H1 (cell line): ENCODE data around the gene INF2. TPM values are rescaled to one million over a fixed set of nuclear protein-coding genes. Genes with fewer than 3 reads are reported as not detected.

Experiments
- ASH2L ChIP-seq: fragments of 200-600, 300-600 bp; sonication (generic); IDR thresholded peaks from one replicate; pipeline ENCODE4 v1.7.1; 2017; ENCODE audit warnings: low read length
- BCL11A ChIP-seq, 2 experiments: IDR thresholded peaks; one replicate each; pipeline ENCODE4 v1.6.1; 2011; ENCODE audit warnings: low read depth in 2 of 2, low read length in 2 of 2, mild to moderate bottlenecking in 2 of 2
- CBX8 ChIP-seq: fragments of 300-800, 300-1000 bp; sonication (generic); IDR thresholded peaks from 2 replicates; pipeline ENCODE4 v1.7.1; 2016; ENCODE audit warnings: low read depth, low read length, borderline replicate concordance
- CHD2 ChIP-seq: IDR thresholded peaks from 2 replicates; pipeline ENCODE4 v1.6.1; 2012; ENCODE audit warnings: low read length, improper control_type of control experiment
- GABPA ChIP-seq: IDR thresholded peaks from 2 replicates; pipeline ENCODE4 v1.6.1; 2011; ENCODE audit warnings: mild to moderate bottlenecking, low read length, moderate library complexity, borderline replicate concordance; ENCODE audit not compliant: insufficient read depth
- RAD21 ChIP-seq, 2 experiments: IDR thresholded peaks in 1 of 2; conservative IDR thresholded peaks in 1 of 2; 2 replicates each; pipeline ENCODE4 v1.6.1; 2011; ENCODE audit warnings: low read depth in 2 of 2, low read length in 2 of 2, improper control_type of control experiment in 1 of 2, inconsistent platforms in 1 of 2, mild to moderate bottlenecking in 1 of 2, moderate library complexity in 1 of 2
- RBBP5 ChIP-seq: IDR thresholded peaks from 2 replicates; pipeline ENCODE4 v1.7.1; 2012; ENCODE audit warnings: low read depth, mild to moderate bottlenecking, inconsistent platforms, low read length, moderate library complexity, borderline replicate concordance
- SIN3A ChIP-seq, 2 experiments: IDR thresholded peaks in 1 of 2; conservative IDR thresholded peaks in 1 of 2; 2 replicates each; pipeline ENCODE4 v1.6.1; 2011 to 2012; ENCODE audit warnings: low read length in 2 of 2, improper control_type of control experiment in 1 of 2, low read depth in 1 of 2, mild to moderate bottlenecking in 1 of 2
- SP2 ChIP-seq: IDR thresholded peaks from 2 replicates; pipeline ENCODE4 v1.6.1; 2012; ENCODE audit warnings: mild to moderate bottlenecking, low read length, inconsistent platforms
- SP4 ChIP-seq: IDR thresholded peaks from 2 replicates; pipeline ENCODE4 v1.6.1; 2012; ENCODE audit warnings: low read length, inconsistent platforms
- TAF7 ChIP-seq: optimal IDR thresholded peaks from 2 replicates; pipeline ENCODE3; 2011; ENCODE audit warnings: low read depth, mild to moderate bottlenecking, inconsistent platforms, low read length, moderate library complexity, borderline replicate concordance
- TBP ChIP-seq: IDR thresholded peaks from 2 replicates; pipeline ENCODE4 v1.6.1; 2011; ENCODE audit warnings: low read depth, low read length, improper control_type of control experiment
- polyA plus RNA-seq, 7 experiments: library from polyadenylated mRNA; depleted of rRNA in 3 of 7; stranded (reverse) in 5 of 7; unstranded in 2 of 7; fragments of >200 nt in 5 of 7; fragments of 200-250 nt in 2 of 7; gene quantifications; 1 replicate in 5 of 7; 2 replicates in 1 of 7; 4 replicates in 1 of 7; pipeline versions ENCODE4 v1.2.1 to v1.2.3, GENCODE V29; 2011 to 2013; ENCODE audit warnings: missing spikeins in 2 of 7, mixed read lengths in 2 of 7
- total RNA-seq: library from RNA; stranded (reverse); fragmentation: NEBNext Ultra II Directional; extraction: Animal tissue kit (Norgen Biotek cat#: 25700); gene quantifications from 2 replicates; pipeline ENCODE4 v1.2.1, GENCODE V29; 2021
- TF ChIP-seq, protein P1 (sequence below), 3 experiments: IDR thresholded peaks; 1 replicate in 2 of 3; 2 replicates in 1 of 3; pipeline versions ENCODE4 v1.5.1 to v1.6.1; 2011; ENCODE audit warnings: low read length in 3 of 3, mild to moderate bottlenecking in 3 of 3, inconsistent platforms in 2 of 3, low read depth in 1 of 3, moderate library complexity in 1 of 3; ENCODE audit not compliant: insufficient read depth in 1 of 3; ENCODE audit errors: control extremely low read depth in 1 of 3

The INF2 gene
- total and polyA plus RNA-seq, 2 of the 8 experiments (the other 6 are each of a cell fraction or from before 2014, with no cell fraction given), result 29.1 to 59.5 TPM

DNA sequence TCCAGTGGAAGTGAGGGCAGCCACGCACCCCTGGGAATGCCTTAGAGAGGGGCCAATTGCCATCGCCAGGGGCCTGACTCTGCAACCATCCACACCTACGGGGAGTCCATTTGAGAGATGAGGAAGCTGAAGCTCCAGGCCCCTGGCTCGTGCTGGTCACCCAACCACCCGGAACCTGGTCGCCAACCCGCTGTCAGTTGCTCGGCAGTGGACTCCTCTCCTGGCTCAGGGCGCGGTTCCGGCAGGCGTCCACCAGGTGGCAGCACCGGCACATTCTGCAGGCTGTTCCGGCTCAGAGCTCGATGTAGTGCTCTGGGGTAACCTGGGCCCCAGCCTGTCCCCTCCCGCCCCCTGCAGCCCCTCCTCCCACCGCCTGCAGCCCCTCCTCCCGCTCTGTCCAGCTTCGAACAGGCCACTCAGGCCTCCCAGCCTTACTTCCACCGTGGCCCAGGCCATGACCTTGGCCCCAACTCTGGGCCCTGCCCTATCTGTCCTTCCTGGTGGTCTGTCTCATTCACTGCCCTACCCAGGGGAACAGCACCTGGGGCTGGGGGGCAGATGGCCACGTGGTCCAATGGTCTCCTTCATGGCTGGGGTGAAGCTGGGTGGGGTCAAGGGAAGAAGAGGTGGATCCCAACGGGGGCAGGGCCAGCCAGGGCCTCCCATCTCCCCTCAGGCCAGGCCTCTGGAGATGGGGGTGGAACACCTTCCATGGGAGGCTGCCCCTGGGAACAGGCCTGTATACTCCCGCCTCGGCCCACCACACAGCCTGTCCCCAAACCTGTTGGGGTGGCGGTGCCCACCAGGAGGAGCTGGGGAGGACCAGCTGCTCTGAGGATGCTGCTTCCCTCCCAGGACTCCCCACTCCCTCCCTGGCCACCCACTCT, 79.3 kb downstream of the INF2 start (continued):
- TF ChIP-seq CBX8, result no peak
- TF ChIP-seq TBP, result peak; percentile 8; the same call in 1 of the 2 replicates
- TF ChIP-seq RAD21 (IDR thresholded peaks at IDR 0.05 in 1 of 2, conservative IDR thresholded peaks at IDR 0.05 in 1 of 2; ENCODE audit: low read depth in 2 of 2, low read length in 2 of 2), result peak; percentile 89 to 90
- no peak for TF ChIP-seq SP2
- TF ChIP-seq, protein P1, sequence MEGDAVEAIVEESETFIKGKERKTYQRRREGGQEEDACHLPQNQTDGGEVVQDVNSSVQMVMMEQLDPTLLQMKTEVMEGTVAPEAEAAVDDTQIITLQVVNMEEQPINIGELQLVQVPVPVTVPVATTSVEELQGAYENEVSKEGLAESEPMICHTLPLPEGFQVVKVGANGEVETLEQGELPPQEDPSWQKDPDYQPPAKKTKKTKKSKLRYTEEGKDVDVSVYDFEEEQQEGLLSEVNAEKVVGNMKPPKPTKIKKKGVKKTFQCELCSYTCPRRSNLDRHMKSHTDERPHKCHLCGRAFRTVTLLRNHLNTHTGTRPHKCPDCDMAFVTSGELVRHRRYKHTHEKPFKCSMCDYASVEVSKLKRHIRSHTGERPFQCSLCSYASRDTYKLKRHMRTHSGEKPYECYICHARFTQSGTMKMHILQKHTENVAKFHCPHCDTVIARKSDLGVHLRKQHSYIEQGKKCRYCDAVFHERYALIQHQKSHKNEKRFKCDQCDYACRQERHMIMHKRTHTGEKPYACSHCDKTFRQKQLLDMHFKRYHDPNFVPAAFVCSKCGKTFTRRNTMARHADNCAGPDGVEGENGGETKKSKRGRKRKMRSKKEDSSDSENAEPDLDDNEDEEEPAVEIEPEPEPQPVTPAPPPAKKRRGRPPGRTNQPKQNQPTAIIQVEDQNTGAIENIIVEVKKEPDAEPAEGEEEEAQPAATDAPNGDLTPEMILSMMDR (IDR thresholded peaks at IDR 0.05; ENCODE audit: control extremely low read depth in 1 of 3, insufficient read depth in 1 of 3, low read depth in 1 of 3, low read length in 3 of 3), result peak in 2 of 3 experiments; percentile 92 to 95; a peak in 3 of 4 replicates
- 0 out of 2 replicates have a peak, but pooled peaks have one; percentile 47 for TF ChIP-seq RBBP5
- TF ChIP-seq BCL11A (IDR thresholded peaks at IDR 0.05; ENCODE audit: low read depth in 2 of 2, low read length in 2 of 2), result no peak
- TF ChIP-seq TAF7, result peak; percentile 22
- no peak for TF ChIP-seq SP4
- TF ChIP-seq GABPA, result peak; percentile 54; the same call in 1 of the 2 replicates
- no peak for TF ChIP-seq ASH2L
- TF ChIP-seq CHD2, result peak; percentile 42; the same call in 1 of the 2 replicates
- peak; percentile 44 to 79; a peak in 2 of 4 replicates for TF ChIP-seq SIN3A (conservative IDR thresholded peaks at IDR 0.05 in 1 of 2, IDR thresholded peaks at IDR 0.05 in 1 of 2; ENCODE audit: low read depth in 1 of 2, low read length in 2 of 2)
